HG03378 (cell line): Measurements from ENCODE around the gene TCEAL4.
"Not testable (repeated sequence)": the region's sequence is repeated elsewhere in the genome, so short reads cannot be mapped to it uniquely, and the experiment has no call there.

ENCODE experiments used
- ATAC-seq: cut with Tn5 transposase; IDR thresholded peaks from one replicate; pipeline ENCODE4 v1.9.1; 2021; ENCODE audit warnings: mild to moderate bottlenecking, moderate library complexity; ENCODE audit not compliant: unreplicated experiment

TCEAL4 gene

GRCh38 chrX:103586659-103587058, 1.3 kb downstream of the TCEAL4 start:
- no peak for ATAC-seq

GRCh38 chrX:103592295-103592694, 7.0 kb downstream of the TCEAL4 start:
- ATAC-seq, result not testable (repeated sequence)

GRCh38 chrX:103595202-103595601, 9.9 kb downstream of the TCEAL4 start:
- not testable (repeated sequence) for ATAC-seq

- ATAC-seq, result no peak
Measured at GRCh38 chrX:103607364-103608305, 22.3 kb downstream of the TCEAL4 start, which contains the start of gene TCEAL3. Gene TCEAL3 (plus strand): TSS chrX:103607963. CDS start chrX:103609065, 1,102 bp downstream.

GRCh38 chrX:103608306-103608963, 23.1 kb downstream of the TCEAL4 start:
- ATAC-seq, result no peak

- no peak for ATAC-seq
Measured at GRCh38 chrX:103610282-103610681, 25.0 kb downstream of the TCEAL4 start.

- no peak for ATAC-seq
Measured at GRCh38 chrX:103613362-103613890, 28.1 kb downstream of the TCEAL4 start.

- no peak for ATAC-seq
Measured at GRCh38 chrX:103614999-103615398, 29.7 kb downstream of the TCEAL4 start.

GRCh38 chrX:103615781-103616371, 30.6 kb downstream of the TCEAL4 start:
- ATAC-seq, result no peak

- no peak for ATAC-seq
Measured at GRCh38 chrX:103616676-103617186, 31.4 kb downstream of the TCEAL4 start.

- ATAC-seq, result no peak
Measured at GRCh38 chrX:103624111-103624510, 38.8 kb downstream of the TCEAL4 start.

- ATAC-seq, result no peak
Measured at GRCh38 chrX:103626855-103627254, 41.5 kb downstream of the TCEAL4 start.

GRCh38 chrX:103628386-103629317, 43.3 kb downstream of the TCEAL4 start, which contains the start of gene TCEAL1:
Gene TCEAL1 (plus strand): TSS chrX:103628975. CDS start chrX:103629917, 942 bp downstream.
- peak; percentile 53 for ATAC-seq

- peak; percentile 37 for ATAC-seq
Measured at GRCh38 chrX:103629318-103630170, 44.2 kb downstream of the TCEAL4 start.

- no peak for ATAC-seq
Measured at GRCh38 chrX:103630171-103630511, 44.8 kb downstream of the TCEAL4 start.

GRCh38 chrX:103631145-103631544, 45.8 kb downstream of the TCEAL4 start:
- ATAC-seq, result no peak

GRCh38 chrX:103635436-103635835, 50.1 kb downstream of the TCEAL4 start:
- ATAC-seq, result no peak
